Stimulated activated CD4-positive, alpha-beta T cell treated with anti-CD3 and anti-CD28 coated beads, Interleukin-1b, Interleukin-23, amount 100 ng/mL, for 1 hour (primary cell): Measurements from ENCODE around the gene P4HA2.
"Not testable (repeated sequence)": the region's sequence is repeated elsewhere in the genome, so short reads cannot be mapped to it uniquely, and the experiment has no call there.

Source experiments
- DNase-seq, 2 donors: peaks; one replicate each; pipeline ENCODE4 v3.0.0-alpha.2; 2020; ENCODE audit warnings: low read depth in 2 of 2

P4HA2 gene

DNA sequence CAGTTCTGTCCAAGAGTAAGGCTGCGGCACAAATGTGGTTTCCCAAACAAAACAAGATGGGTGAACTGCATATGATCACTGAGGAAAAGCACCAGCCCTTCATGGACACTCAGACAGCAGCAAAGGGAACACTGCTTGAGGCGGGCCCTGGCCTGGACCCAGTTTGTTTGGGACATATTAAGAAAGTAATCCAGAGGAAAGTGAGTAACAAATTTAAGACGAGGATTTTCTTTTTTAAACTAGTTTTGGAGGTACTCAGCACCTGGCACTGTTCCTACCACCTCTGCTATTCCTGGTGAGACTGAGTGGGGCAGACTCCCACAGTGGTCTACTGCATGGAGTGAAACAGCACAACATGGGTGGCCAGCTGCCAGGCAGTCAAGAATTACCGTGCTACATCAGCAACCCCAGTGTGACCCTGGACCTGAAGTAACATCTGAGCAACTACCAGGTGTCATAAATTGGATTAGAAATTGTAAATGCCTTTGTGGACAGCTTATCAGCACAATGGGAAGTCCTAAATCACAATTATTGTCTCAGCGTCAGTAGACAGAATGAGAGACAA, 28.5 kb downstream of the P4HA2 start:
- DNase-seq = no peak

DNA sequence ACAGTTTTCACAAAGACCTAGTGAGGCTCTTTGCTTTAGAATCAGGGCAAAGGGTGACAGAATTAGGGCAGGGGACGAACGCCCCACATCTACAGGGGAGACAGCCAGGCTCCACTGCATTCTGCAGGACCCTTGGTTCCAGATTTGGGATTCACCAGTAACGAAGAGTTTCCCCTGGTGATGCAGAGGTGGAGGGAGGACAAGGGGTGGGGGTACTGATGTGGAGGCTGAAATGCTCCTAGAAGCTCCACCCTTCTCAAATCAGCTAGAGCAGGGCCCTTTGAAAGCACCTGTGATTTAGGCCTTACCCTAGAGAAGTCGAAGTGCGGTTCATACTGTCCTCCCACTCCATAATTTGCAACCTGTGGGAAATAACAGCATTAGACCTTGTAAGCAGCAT, 29.1 kb downstream of the P4HA2 start:
- DNase-seq = no peak

- no peak for DNase-seq
These were observed 31.9 kb downstream of the P4HA2 start for GRCh38 chr5:132195727-132196126.

- no peak for DNase-seq
These were observed 34.4 kb downstream of the P4HA2 start for GRCh38 chr5:132193165-132193694.

DNA sequence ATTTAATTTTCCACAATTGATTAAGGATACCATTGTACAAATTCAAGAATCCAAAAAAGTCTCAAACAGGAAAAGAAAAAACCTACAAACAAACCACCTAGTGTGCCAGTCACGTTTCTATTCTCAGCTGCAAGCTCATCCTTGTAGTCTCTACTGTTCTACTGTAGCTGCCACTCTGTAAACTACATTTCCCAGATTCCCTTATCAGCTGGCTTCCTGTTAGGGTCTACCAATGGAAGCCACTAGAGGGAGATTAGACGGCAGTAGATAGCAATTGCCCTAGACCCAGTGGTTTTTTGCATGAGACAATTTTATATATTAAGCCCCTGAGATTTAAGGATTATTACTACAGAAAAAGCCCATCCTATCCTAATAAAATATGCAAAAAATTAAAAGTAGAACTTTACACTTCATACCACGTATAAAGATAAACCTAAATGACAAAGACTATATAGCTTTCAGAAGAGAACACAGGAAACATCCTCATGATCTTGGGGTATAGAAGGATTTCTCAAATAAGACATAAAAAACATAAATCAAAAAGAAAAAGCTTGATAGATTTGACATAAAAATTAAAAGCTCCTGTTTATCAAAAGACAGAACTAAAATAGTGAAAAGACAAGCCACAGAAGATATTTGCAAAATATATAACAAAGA, 37.4 kb downstream of the P4HA2 start:
- DNase-seq = no peak

DNA sequence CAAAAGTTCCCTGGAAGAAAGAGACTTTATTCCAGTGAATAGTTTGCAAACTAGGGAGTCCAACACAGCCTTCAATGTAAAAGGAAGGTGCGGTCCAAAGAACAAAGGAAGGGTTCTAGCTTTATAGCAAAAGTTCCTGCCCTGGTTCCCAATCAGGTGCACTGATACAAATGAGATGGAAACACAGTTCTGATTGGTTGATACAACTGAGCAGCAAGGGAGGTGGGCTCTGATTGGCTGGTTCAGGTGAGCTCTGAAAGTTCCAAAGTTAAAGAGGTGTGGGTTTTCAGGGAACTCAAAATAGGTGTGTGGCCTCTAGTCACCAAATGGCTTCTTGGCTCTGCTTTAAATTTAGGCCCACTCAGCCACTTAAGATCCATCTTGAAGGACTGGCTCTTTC, 43.1 kb downstream of the P4HA2 start:
- no peak for DNase-seq

DNA sequence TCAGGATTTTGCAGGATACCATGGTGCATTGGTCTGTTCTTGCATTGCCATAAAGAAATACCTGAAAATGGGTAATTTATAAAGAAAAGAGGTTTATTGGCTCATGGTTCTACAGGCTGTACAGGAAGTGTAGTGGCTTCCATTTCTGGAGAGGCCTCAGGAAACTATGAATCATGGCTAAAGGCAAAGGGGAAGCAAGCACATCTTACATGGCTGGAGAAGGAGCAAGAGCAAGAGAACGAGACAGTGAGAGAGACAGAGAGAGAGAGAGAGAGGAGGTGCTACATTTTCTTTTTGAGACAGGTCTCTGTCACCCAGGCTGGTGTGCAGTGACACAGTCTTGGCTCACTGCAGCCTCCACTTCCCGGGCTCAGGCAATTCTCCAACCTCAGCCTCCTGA, 43.9 kb downstream of the P4HA2 start:
- no peak for DNase-seq

DNA sequence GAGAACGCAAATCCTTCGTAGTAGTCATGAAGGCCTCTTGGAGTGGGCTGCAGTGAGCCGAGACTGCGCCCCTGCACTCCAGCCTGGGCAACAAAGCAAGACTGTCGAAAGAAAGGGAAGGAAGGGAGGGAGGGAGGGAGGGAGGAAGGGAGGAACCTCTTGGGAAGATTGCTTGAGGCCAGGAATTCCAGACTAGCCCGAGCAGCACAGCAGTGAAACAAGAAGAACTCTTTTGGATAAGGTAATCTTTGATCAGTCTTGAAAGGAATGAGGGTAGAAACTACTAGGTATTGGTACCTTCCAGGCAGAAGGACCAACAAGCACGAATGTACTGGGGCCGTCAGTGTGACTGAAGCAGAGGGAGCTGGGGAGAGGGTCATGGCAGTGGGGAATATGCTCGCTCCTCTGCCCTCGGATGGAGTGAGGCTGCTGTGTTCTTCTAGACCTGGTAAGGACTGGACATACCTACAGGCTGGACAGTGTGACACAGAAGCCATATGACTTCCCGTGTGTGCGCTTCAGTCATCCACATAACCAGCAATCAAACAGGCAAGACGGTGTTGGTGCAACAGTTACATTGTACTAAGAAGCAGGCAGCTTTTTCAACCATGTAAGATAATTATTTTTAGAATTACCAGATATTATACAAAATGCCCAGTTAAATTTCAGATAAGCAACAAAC, 45.2 kb downstream of the P4HA2 start:
- no peak for DNase-seq

- DNase-seq = no peak
These were observed 46.5 kb downstream of the P4HA2 start for GRCh38 chr5:132181011-132181629.

DNA sequence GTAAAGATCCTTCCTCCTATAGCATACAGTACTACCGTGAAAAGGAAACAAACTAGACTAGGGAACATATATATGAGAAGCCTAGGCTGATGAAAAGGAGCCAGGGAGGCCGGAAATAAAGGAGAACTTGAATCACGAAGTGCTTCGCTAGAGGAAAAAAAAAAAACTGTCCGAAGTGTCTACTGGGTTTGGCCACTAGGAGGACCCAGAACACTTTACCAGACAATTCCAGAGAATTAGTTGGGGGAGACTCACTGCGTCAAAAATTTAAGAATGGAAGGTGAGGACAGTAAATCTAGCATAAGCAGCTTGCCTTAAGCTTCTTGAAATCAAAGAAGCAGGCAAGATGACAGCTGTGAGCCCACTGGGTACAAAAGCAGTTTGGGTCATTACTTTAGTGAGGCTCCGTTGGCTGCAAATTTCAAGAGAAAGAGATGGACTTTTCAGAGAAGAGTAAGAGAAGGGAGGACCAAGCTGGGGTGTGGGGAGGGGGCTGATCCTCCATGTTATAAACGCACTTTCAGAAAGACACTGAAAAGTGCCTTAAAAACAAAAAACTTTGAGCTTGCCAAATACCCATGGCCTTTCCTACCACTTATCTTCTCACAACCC, 47.4 kb downstream of the P4HA2 start:
- DNase-seq = no peak

DNA sequence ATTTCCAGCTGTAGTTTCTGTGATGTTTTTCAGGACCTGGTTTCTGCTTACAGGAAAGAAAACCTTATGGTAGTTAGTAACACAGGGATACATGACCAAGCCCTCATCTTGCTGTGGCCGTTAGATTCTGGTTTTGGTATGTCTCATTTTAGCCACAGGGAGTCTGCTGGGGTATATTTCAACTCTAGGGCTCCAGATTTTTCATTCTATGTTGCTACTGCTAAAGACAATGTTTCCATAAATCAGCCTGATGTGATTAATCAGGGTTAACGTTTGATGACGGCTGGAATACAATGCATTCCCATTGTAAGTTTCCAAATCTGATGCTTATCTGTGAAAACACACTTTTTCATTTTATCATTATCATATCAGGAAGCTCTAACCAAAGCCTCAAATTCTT, 48.2 kb downstream of the P4HA2 start:
- no peak for DNase-seq

DNA sequence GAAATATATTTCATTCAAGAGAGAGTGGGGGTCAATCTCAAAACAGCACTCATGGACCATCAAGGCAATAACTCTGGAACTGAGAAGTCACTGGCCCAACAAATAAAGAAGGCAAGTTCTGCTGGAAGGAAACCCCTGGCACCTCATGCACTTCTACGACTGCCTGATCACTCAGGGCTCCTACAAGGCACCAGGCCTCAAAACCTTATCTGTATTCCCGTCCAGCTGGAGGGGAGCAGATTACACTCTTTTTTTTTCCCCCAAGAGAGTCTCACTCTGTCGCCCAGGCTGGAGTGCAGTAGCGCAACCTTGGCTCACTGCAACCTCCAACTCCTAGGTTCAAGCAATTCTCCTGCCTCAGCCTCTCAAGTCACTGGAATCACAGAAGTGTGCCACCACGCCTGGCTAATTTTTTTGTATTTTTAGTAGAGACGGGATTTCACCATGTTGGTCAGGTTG, 49.9 kb downstream of the P4HA2 start:
- DNase-seq = no peak

DNA sequence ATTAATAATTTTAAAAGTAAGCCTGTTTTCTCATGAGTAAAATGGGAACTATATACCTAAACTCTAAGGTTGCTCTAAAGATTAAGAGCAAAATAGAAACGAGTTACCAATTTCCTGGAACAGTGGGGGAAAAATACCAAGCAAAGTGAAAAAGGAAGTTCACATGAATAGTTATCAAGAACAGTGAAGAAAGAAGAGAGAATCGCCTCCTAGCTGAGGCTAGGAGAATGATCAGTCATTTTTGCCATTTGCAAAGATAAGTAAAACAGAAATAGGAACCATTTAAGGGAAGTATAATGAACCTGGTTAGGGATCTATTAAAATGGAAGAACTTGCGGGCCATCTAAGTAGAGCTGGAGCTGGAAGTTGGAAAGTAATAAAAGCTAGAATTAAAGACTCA, 50.7 kb downstream of the P4HA2 start:
- DNase-seq = no peak

GRCh38 chr5:132176521-132176945, 51.1 kb downstream of the P4HA2 start:
- no peak for DNase-seq

DNA sequence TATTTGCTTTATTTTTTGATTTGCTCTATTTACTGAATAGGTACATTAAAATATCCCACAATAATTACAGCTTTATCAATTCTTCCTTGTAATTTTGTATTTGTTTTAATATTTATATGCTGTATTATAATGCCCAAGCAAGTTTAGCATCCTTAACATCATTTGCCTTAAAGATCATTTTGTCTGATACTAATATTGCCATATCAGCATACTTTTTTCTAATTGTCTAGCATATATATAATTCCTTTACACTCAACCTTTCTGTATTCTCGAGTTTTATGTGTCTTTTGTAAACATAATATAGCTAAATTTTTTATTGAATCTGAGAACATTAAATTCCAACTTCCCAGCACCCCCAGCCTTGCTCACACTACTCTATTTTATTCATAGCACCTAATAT, 64.7 kb downstream of the P4HA2 start:
- DNase-seq = no peak

GRCh38 chr5:132161574-132162326, 65.9 kb downstream of the P4HA2 start:
- not testable (repeated sequence) for DNase-seq

DNA sequence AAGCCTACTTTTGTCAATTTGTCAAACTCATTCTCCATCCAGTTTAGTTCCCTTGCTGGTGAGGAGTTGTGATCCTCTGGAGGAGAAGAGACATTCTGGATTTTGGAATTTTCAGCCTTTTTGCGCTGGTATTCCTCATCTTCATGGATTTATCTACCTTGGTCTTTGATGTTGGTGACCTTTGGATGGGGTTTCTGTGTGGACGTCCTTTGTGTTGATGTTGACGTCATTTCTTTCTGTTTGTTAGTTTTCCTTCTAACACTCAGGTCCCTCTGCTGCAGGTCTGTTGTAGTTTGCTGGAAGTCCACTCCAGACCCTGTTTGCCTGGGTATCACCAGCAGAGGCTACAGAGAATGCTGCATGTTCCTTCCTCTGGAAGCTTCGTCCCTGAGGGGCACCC, 71.2 kb downstream of the P4HA2 start:
- DNase-seq = no peak

GRCh38 chr5:132150565-132150964, 77.1 kb downstream of the P4HA2 start:
- no peak for DNase-seq

- no peak for DNase-seq
These were observed 80.0 kb downstream of the P4HA2 start for GRCh38 chr5:132147663-132148062.

GRCh38 chr5:132145326-132145725, 82.3 kb downstream of the P4HA2 start:
- DNase-seq = not testable (repeated sequence)

GRCh38 chr5:132143148-132143547, 84.5 kb downstream of the P4HA2 start:
- DNase-seq = no peak
